Muscle layer of colon (tissue), 2 donors: ENCODE results near the gene QRFPR.
"Not testable (repeated sequence)": the region's sequence is repeated elsewhere in the genome, so short reads cannot be mapped to it uniquely, and the experiment has no call there.

ENCODE experiments used
- H3K27ac ChIP-seq: one replicate; pipeline ENCODE4 v1.7.0; 2013; ENCODE audit warnings: low read depth, mild to moderate bottlenecking, low read length, moderate library complexity
- H3K27me3 ChIP-seq, 2 donors: one replicate each; pipeline ENCODE4 v1.7.0; 2013; ENCODE audit warnings: low read length in 2 of 2, mild to moderate bottlenecking in 2 of 2; ENCODE audit not compliant: insufficient read depth in 2 of 2, control insufficient read depth in 1 of 2
- H3K36me3 ChIP-seq: one replicate; pipeline ENCODE4 v1.7.0; 2013; ENCODE audit warnings: mild to moderate bottlenecking, low read length; ENCODE audit not compliant: insufficient read depth
- H3K4me1 ChIP-seq: one replicate; pipeline ENCODE4 v1.7.0; 2013; ENCODE audit warnings: mild to moderate bottlenecking, low read length; ENCODE audit not compliant: insufficient read depth
- H3K4me3 ChIP-seq, 2 donors: one replicate each; pipeline ENCODE4 v1.7.0; 2013; ENCODE audit warnings: low read length in 2 of 2, low read depth in 1 of 2, mild to moderate bottlenecking in 1 of 2, moderate library complexity in 1 of 2
- H3K9ac ChIP-seq: one replicate; pipeline ENCODE4 v1.7.0; 2013; ENCODE audit warnings: low read length
- H3K9me3 ChIP-seq: one replicate; pipeline ENCODE4 v1.7.0; 2013; ENCODE audit warnings: mild to moderate bottlenecking, low read length
- donor health status: abdominal sarcoma.
- donor health status: Adenocarcinoma of cecum.

Gene QRFPR

GRCh38 chr4:121339307-121339706 is 41.5 kb downstream of the QRFPR start:
- H3K9me3 ChIP-seq = no peaks in the 10 kb centered on the region
- H3K9ac ChIP-seq = no peak overlapping the region
- no peaks in the 10 kb centered on the region for H3K4me1 ChIP-seq
- H3K36me3 ChIP-seq = no peaks in the 10 kb centered on the region
- no peak overlapping the region for H3K4me3 ChIP-seq
- no peaks in the 10 kb centered on the region for H3K27me3 ChIP-seq
- no peak overlapping the region for H3K27ac ChIP-seq

DNA sequence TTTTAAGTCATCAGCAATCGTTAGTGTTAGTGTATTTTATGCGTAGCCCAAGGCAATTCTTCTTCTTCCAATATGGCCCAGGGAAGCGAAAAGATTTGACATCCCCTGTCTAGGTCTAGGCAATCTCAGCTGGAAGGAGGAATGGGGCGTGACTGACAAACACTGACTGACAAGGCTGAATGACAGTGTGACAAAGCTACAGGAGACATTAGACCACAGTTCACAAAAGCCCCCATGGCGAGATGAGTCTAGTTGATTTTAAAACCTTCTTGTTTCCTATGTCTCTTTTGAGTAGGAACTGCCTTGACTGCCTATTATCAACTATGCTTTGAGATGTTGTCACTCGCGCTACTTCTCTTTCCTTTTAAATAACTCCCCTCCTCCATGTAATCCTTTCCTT is 42.3 kb downstream of the QRFPR start:
- Histone ChIP-seq H3K4me3 (no peak overlapping the region), H3K9me3 (no peaks in the 10 kb centered on the region), H3K36me3 (no peaks in the 10 kb centered on the region), H3K9ac (no peak overlapping the region), H3K27me3 (no peaks in the 10 kb centered on the region), H3K27ac (no peak overlapping the region), H3K4me1 (no peaks in the 10 kb centered on the region)

DNA sequence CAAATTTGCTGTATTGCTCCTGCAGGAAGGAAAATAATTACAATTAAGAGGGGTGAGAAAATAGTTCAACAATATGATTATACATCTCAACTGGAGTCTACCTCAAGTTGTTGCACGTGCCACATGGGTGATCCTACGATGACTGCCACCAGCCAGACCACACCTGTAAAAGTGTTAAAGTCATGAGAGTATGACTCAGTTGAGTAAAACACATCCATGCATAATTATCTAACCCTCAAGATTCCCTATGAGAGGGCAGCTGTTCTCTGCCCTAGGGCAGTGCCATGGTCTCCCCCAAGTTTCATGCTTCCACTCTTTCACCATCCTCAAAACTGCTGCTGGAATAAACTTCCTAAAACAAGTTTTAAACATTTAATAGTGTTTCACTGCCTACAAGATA is 44.1 kb downstream of the QRFPR start:
- H3K27me3 ChIP-seq = no peaks in the 10 kb centered on the region
- H3K4me1 ChIP-seq = no peaks in the 10 kb centered on the region
- no peak overlapping the region for H3K27ac ChIP-seq
- no peak overlapping the region for H3K9ac ChIP-seq
- no peak overlapping the region for H3K4me3 ChIP-seq
- H3K9me3 ChIP-seq = no peaks in the 10 kb centered on the region
- no peaks in the 10 kb centered on the region for H3K36me3 ChIP-seq

- no peaks in the 10 kb centered on the region for H3K36me3 ChIP-seq
- H3K4me3 ChIP-seq = no peak overlapping the region
- H3K4me1 ChIP-seq = no peaks in the 10 kb centered on the region
- H3K27ac ChIP-seq = no peak overlapping the region
- no peak overlapping the region for H3K9ac ChIP-seq
- no peaks in the 10 kb centered on the region for H3K9me3 ChIP-seq
- H3K27me3 ChIP-seq = no peaks in the 10 kb centered on the region
These were observed 50.6 kb downstream of the QRFPR start for GRCh38 chr4:121330180-121330665.

GRCh38 chr4:121326597-121326996 is 54.2 kb downstream of the QRFPR start:
- H3K36me3 ChIP-seq = no peaks in the 10 kb centered on the region
- H3K4me1 ChIP-seq = no peaks in the 10 kb centered on the region
- no peak overlapping the region for H3K4me3 ChIP-seq
- no peak overlapping the region for H3K27ac ChIP-seq
- no peak overlapping the region for H3K9ac ChIP-seq
- no peaks in the 10 kb centered on the region for H3K9me3 ChIP-seq
- no peaks in the 10 kb centered on the region for H3K27me3 ChIP-seq

GRCh38 chr4:121324331-121324730 is 56.5 kb downstream of the QRFPR start:
- Histone ChIP-seq H3K27ac (no peak overlapping the region), H3K9me3 (no peaks in the 10 kb centered on the region), H3K4me1 (no peaks in the 10 kb centered on the region), H3K4me3 (no peak overlapping the region), H3K27me3 (no peaks in the 10 kb centered on the region), H3K9ac (no peak overlapping the region), H3K36me3 (no peaks in the 10 kb centered on the region)

DNA sequence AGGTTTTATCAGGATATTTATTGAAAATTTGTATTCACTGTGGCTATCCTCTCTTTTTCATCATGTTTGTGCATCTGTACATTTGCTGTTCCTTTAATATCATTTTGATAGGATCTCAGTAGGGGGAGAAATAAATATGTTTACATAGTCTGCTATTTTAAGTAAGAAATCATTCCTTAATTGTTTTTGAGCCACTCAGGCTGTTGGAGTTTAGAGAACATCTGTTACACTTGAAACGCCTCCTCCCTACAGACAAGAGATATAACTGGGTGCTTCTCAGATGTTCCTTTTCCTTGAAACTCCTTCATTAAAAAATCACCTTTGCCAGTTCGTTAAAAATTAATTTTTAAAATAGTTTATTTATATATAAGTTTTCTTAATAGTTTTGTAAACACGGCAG is 59.4 kb downstream of the QRFPR start:
- Histone ChIP-seq H3K27ac (no peak overlapping the region), H3K4me3 (no peak overlapping the region), H3K9ac (no peak overlapping the region), H3K4me1 (no peaks in the 10 kb centered on the region), H3K36me3 (no peaks in the 10 kb centered on the region), H3K27me3 (no peaks in the 10 kb centered on the region), H3K9me3 (no peaks in the 10 kb centered on the region)

DNA sequence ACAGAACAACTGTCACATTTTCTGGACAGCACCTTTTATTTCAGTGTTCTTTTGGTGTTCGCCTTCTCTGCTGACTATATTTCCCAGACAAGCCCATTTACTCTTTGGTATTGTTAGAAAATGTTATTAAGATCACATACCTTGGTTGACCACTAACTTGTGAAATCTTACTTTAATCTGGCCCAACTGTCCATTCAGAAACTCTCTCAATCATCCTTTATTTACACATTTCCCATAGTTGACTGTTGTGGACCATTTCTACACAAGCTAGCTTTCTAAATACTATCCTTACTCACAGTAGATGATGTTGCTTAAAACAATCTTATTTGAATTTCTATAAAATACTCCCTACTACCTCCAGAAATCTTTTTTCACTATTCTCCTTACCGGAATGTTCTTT is 64.7 kb downstream of the QRFPR start:
- Histone ChIP-seq H3K36me3 (no peaks in the 10 kb centered on the region), H3K4me1 (no peaks in the 10 kb centered on the region), H3K27ac (no peak overlapping the region), H3K9ac (no peak overlapping the region), H3K9me3 (no peaks in the 10 kb centered on the region), H3K27me3 (no peaks in the 10 kb centered on the region), H3K4me3 (no peak overlapping the region)

- not testable (repeated sequence) for H3K9ac ChIP-seq, H3K27ac ChIP-seq, H3K27me3 ChIP-seq, H3K36me3 ChIP-seq, H3K4me3 ChIP-seq, H3K9me3 ChIP-seq, H3K4me1 ChIP-seq
These were observed 67.4 kb downstream of the QRFPR start for GRCh38 chr4:121313430-121313829.

GRCh38 chr4:121308828-121309227 is 72.0 kb downstream of the QRFPR start:
- H3K4me3 ChIP-seq = no peak overlapping the region
- no peaks in the 10 kb centered on the region for H3K36me3 ChIP-seq
- no peak overlapping the region for H3K9ac ChIP-seq
- H3K27me3 ChIP-seq = no peaks in the 10 kb centered on the region
- no peaks in the 10 kb centered on the region for H3K9me3 ChIP-seq
- no peak overlapping the region for H3K27ac ChIP-seq
- no peaks in the 10 kb centered on the region for H3K4me1 ChIP-seq

GRCh38 chr4:121308328-121308663 is 72.5 kb downstream of the QRFPR start:
- Histone ChIP-seq H3K4me3 (no peak overlapping the region), H3K4me1 (no peaks in the 10 kb centered on the region), H3K36me3 (no peaks in the 10 kb centered on the region), H3K9ac (no peak overlapping the region), H3K27ac (no peak overlapping the region), H3K27me3 (no peaks in the 10 kb centered on the region), H3K9me3 (no peaks in the 10 kb centered on the region)

DNA sequence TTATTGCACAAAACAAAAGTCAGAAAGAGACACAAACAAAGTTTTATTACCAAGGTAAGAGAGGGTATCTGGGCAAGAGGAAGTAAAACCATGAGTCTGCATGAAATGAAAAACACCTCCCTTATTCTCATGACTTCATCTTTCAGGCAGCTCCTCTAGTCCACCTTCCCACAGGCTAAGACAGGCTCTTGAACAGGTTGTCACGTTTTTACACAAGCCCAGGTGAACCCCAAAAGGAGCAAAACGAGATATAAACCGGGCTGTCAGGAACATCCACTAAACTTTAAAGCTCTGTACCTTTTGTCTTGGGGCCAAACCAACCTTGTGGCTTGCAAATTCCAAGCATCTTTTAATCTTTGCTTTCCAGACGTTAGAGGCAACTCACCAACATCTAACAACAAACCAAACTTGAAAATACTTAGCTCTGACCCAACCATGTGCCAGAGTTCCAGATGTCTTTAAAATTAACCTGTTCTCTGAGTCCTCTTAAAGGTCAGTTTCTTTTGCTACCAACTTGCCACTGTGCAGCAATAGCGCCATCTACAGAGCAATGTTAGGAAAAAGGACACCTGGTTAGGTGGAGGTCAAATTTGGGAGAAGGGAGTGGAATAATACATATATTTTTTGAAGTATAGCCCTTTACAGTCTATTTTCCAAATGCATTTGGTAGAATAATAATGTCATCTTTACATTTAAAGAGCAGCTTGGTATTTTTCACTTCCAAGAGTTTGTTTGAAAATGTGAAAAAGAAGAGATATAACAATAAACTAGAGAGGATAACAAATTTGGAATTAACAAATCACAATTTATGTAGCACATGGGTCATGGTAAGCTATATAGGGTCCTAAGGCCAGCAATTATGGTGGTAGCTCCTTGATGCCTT is 73.1 kb downstream of the QRFPR start:
- H3K4me3 ChIP-seq = no peak overlapping the region
- H3K4me1 ChIP-seq = no peaks in the 10 kb centered on the region
- H3K27me3 ChIP-seq = no peaks in the 10 kb centered on the region
- no peak overlapping the region for H3K27ac ChIP-seq
- H3K9ac ChIP-seq = no peak overlapping the region
- no peaks in the 10 kb centered on the region for H3K36me3 ChIP-seq
- H3K9me3 ChIP-seq = no peaks in the 10 kb centered on the region
